NCI-H1417 treated with DMSO at 0.1 percent for 48 hours (cell line): ENCODE results near the gene UGT2B15.
"Not testable (repeated sequence)": the region's sequence is repeated elsewhere in the genome, so short reads cannot be mapped to it uniquely, and the experiment has no call there.

Experiments
- DNase-seq: peaks from one replicate; lab custom pipeline; 2025; lab: John Stamatoyannopoulos, UW

UGT2B15 gene

DNA sequence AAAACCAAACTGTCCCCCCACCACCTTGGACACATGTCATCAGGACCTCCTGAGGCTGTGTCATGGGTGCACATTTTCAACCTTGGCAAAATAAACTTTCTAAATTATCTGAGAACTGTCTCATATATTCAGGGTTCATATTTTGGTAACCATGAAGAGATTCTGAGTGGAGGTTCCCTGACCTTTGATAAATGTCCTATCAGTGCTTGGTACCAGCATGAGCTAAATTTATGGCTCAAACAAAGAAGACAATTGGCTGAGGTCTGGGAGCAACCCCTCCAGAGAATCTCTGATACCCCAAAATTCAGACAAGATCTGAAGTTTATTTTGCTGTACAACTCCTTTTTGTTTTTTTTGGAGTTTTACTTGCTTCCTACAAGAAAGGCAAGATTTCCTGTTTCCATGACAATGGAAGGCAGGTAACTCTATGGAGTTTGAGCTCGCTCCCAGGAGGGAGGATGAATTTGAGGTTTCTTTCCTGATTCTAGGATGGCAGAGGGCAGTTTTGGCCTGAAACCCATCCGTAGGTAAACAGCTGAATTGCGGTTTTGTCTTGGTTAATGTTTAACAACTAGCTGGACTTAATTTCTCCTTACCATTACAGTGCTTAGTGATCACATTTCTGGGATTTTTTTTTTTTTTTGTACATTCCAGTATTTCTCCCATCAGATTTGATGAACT lies 14.5 kb downstream of the UGT2B15 start:
- no peak for DNase-seq

DNA sequence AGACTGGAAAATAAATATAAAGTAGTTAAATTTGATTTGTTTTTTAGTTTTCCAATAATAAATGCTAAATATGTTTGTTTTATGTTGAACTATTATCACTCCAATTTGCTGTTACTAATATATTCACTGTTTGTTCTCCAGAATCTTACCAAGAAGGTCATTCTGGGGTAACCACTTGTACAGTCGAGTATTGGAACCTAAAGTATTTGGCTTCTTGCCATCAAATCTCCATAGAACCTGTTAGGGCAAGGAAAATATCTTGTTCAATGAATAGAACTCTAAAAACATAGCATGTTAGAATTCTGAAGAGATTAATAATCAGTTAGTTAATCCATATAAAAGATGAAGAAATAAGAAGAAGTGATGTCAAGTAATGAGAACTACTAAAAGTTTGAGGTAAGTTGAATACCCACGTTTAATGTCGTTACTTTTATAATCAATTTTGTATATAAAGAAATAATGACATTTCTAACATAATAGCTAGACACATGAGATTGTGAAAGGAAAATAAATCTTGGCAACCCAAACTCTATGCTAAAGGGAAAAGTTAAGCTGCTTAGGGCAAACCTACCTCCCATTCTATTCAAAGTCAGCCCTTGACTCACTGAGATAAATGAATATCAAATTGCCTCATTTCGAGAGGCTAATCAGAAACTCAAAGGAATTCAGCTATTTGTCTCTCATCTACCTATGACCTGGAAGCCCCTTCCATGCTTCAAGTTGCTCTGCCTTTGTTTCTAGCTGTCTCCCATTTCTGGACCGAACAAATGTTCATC lies 15.3 kb downstream of the UGT2B15 start:
- no peak for DNase-seq

DNA sequence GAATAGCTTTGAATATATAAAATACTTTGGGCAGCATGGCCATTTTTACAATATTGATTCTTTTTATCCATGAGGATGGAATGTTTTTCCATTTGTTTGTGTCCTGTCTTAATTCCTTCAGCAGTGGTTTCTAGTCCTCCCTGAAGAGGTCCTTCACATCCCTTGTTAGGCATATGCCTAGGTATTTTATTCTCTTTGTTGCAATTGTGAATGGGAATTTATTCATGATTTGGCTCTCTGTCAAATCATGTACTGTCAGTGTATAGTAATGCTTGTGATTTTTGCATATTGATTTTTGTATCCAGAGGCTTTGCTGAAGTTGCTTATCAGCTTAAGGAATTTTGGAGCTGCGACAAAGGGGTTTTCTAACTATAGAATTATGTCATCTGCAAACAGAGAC lies 18.5 kb downstream of the UGT2B15 start:
- no peak for DNase-seq

DNA sequence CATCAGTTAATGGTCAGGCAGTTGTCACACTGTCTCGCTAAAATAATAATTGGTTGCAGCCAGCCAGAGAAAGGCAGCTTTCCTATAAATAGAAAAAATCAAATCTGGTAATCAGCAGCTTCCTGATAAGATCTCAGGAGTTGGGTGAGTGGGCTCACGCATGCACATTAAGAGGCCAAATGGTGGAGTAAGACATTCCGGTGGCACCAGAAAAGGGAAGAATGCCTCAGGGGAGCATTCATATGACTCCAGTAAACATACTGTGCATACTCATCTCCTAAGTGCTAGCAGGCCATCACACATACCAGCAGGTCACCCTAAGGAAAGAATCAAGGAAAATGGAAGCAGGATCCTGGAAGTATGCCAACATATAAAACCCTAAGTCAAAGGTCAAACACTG lies 40.1 kb downstream of the UGT2B15 start:
- no peak for DNase-seq

DNA sequence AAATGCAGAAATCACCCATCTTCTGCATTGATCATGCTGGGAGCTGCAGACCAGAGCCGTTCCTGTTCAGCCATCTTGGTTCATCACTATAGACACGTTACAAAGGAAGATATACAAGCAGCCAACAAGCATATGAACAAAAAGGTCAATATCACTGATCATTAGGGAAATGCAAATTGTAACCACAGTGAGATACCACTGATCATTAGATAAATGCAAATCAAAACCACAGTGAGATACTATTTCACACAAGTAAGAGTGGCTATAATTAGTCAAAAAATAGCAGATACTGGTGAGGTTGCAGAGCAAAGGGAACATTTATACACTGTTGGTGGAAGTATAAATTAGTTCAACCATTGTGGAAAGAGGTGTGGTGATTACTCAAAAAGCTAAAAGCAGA lies 47.7 kb downstream of the UGT2B15 start:
- not testable (repeated sequence) for DNase-seq

DNA sequence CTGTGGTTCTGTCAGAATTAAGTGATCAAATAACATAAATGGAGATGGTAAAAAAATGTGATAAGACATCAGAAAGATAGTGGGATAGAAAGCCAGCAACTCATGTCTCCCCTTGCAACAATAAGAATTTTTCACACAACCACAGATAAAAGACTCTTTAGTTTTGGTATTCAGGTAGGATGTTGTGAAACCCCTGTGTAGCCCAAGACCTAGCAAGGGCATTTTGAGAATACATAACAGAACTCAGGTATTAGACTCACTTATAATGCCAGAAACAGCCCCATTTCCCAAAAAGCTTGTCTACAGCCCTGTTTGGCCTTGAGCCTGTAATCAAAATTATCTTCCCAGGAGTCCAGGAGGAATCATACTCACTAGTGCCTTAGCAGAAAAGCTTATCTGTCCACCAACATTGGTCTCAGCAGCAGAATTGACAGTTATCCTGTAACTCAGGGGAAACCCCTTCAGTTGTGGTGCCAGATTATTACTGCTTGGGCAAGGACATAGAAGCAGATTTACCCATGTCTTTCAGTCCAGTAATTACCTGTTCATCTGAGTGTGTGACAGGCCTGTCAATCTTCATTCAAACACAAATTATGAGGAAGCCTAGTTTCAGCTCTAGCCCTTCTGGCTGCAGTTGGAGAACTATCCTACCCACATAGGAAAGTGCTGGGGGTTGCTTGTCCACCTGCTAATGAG lies 53.3 kb downstream of the UGT2B15 start:
- no peak for DNase-seq

DNA sequence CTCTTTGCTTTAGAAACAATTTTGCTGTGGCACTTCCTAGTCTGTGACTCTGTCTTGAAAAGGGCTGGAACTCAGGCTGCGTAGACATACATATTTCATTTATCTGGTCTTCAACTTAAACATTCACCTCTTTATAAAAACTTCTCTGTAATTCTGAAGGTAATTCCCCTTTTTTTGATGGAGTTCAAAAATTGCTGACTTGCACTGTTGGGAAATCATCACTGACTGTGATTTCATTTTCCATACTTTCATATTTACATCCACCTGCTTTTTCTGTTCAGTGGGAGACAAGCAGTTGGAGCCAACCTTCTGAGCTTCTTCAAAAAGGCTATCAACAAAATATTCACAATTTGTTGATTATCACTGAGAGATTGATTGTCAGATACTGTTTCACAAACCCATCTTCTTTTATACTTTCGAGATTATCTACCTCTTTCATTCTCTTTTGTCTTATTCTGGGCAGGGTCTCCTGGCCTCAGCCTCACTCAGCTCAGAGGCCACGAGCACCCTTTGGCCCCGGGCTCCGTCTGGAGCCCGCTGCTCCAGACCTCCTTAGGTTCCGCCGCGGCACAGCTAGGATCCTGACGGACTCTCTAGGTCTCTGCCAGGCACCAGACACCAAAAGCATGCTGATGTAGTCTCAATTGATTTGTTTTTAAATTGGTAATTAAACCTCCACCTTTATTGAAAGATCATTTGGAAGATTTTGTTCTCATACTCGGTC lies 54.6 kb downstream of the UGT2B15 start:
- no peak for DNase-seq

DNA sequence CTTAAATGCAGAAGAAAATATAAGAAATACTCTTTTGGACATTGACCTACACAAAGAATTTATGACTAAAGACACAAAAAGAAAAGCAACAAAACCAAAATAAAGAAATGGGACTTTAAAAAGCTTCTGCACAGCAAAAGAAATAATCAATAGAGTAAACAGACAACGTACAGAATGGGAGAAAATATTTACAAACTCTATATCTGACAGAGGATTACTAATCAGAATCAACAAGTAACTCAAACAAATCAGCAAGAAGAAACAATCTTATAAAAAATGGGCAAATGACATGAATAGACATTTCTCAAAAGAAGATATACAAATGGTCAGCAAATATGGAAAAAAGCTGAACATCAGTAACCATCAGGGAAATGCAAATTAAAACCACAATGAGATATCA lies 56.7 kb downstream of the UGT2B15 start:
- no peak for DNase-seq

DNA sequence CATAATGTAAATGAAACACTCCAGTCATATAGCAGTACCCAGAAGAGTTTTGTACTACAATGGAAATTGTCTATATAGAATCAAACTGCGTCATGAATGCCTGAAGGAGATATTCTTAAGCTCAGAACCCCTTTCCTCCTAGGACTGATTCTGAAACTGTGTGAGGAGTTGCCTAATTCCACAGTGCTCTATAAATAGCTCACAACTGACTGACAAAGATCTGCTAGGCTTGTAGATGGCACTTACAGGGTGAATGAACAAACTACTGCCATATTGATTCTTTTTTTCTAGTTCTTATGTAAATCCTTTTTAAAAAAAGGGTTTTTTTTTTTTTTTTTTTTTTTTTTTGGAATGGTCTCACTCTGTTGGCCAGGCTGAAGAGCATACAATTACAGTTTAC lies 64.2 kb downstream of the UGT2B15 start:
- no peak for DNase-seq

DNA sequence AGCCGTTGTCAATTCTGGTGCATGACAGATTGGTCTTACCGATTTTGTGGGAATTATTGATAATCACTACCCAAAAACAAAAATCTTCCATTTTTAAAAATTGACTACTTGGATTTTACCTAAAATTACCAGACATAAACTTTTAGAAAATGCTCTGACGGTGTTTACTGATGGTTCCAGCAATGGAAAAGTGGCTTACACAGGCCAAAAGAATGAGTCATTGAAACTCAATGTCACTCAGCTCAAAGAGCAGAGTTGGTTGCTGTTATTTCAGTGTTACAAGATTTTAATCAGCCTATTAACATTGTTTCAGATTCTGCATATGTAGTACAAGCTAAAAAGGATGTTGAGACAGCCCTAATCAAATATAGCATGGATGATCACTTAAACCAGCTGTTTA lies 71.3 kb downstream of the UGT2B15 start:
- no peak for DNase-seq

DNA sequence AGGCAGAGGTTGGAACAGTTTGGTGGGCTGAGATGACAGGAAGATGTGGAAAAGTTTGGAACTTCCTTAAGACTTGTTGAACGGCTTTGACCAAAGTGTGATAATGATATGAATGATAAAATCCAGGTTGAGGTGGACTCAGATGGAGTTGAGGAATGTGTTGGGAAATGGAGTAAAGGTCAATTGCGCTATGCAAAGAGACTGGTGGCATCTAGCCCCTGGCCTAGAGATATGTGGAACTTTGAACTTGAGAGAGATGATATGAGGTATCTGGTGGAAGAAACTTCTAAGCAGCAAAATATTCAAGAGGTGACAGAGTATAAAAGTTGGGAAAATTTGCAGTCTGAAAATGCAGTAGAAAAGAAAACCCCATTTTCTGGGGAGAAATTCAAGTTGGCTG lies 73.0 kb downstream of the UGT2B15 start:
- no peak for DNase-seq
